Mesendoderm (in vitro differentiated cells): ENCODE results near the gene GPM6B.

ENCODE experiments used
- DNase-seq: peaks from one replicate; pipeline ENCODE4 v3.0.0; 2013
- H2AK5ac ChIP-seq: 2 replicates; pipeline ENCODE4 v1.6.1; 2013; ENCODE audit warnings: low read length, inconsistent platforms
- H2BK120ac ChIP-seq: 2 replicates; pipeline ENCODE4 v1.6.1; 2013; ENCODE audit warnings: low read depth, mild to moderate bottlenecking, low read length, moderate library complexity, mixed read lengths
- H2BK15ac ChIP-seq: replicated peaks from 2 replicates; pipeline ENCODE4 v1.6.1; 2013; ENCODE audit warnings: low read depth, mild to moderate bottlenecking, moderate library complexity
- H2BK5ac ChIP-seq: 2 replicates; pipeline ENCODE4 v1.6.1; 2013; ENCODE audit warnings: low read length, inconsistent platforms
- H3K18ac ChIP-seq: 2 replicates; pipeline ENCODE4 v1.6.1; 2013; ENCODE audit warnings: mild to moderate bottlenecking, low read length, mixed read lengths
- H3K23ac ChIP-seq: one replicate; pipeline ENCODE4 v1.6.1; 2013; ENCODE audit warnings: low read length
- H3K27ac ChIP-seq: 2 replicates; pipeline ENCODE4 v1.5.1; 2013; ENCODE audit warnings: low read depth, mild to moderate bottlenecking, inconsistent platforms, low read length, moderate library complexity
- H3K27me3 ChIP-seq: 2 replicates; pipeline ENCODE4 v1.6.1; 2013; ENCODE audit warnings: low read length, control low read depth, mild to moderate bottlenecking, inconsistent platforms; ENCODE audit not compliant: insufficient read depth, poor library complexity
- H3K36me3 ChIP-seq: 2 replicates; pipeline ENCODE4 v1.6.1; 2013; ENCODE audit warnings: low read length, inconsistent platforms; ENCODE audit not compliant: control insufficient read depth, insufficient read depth
- H3K4ac ChIP-seq: one replicate; pipeline ENCODE4 v1.6.1; 2013; ENCODE audit warnings: low read depth, mild to moderate bottlenecking, low read length, moderate library complexity
- H3K4me1 ChIP-seq: 2 replicates; pipeline ENCODE4 v1.6.1; 2013; ENCODE audit warnings: low read depth, low read length, inconsistent platforms; ENCODE audit not compliant: control insufficient read depth
- H3K4me2 ChIP-seq: 2 replicates; pipeline ENCODE4 v1.6.1; 2013; ENCODE audit warnings: low read length
- H3K4me3 ChIP-seq: 2 replicates; pipeline ENCODE4 v1.5.1; 2013; ENCODE audit warnings: mild to moderate bottlenecking, low read length
- H3K56ac ChIP-seq: one replicate; pipeline ENCODE4 v1.6.1; 2013; ENCODE audit warnings: low read length
- H3K79me1 ChIP-seq: 2 replicates; pipeline ENCODE4 v1.6.1; 2013; ENCODE audit warnings: low read length, inconsistent platforms
- H3K79me2 ChIP-seq: 2 replicates; pipeline ENCODE4 v1.6.1; 2013; ENCODE audit warnings: mild to moderate bottlenecking, low read length; ENCODE audit not compliant: control insufficient read depth, insufficient read depth
- H3K9ac ChIP-seq: 2 replicates; pipeline ENCODE4 v1.6.1; 2013; ENCODE audit warnings: low read length, inconsistent platforms
- H4K5ac ChIP-seq: one replicate; pipeline ENCODE4 v1.6.1; 2013; ENCODE audit warnings: low read length
- H4K8ac ChIP-seq: one replicate; pipeline ENCODE4 v1.6.1; 2013; ENCODE audit warnings: low read depth, mild to moderate bottlenecking, control low read depth, low read length, moderate library complexity
- WGBS: extraction: QIAGEN DNeasy Blood & Tissue Kit; methylation state at CpG from one replicate; pipeline ENCODE4 v1.1.7; 2013; ENCODE audit warnings: low lambda C conversion rate, missing lambda C conversion rate; ENCODE audit not compliant: insufficient coverage; ENCODE audit errors: extremely low coverage; 5-methylcytosine and 5-hydroxymethylcytosine counted together

Gene GPM6B

GRCh38 chrX:13747836-13748235, 69.1 kb downstream of the GPM6B start:
- H3K4me2 ChIP-seq: no peak overlapping the region
- H3K18ac ChIP-seq: no peak overlapping the region
- H2BK120ac ChIP-seq: no peak overlapping the region
- no peak overlapping the region for H3K4ac ChIP-seq
- H3K27ac ChIP-seq: no peak overlapping the region
- H3K79me1 ChIP-seq: no peaks in the 10 kb centered on the region
- DNase-seq: peak; percentile 51
- H3K36me3 ChIP-seq: no peaks in the 10 kb centered on the region
- H4K8ac ChIP-seq: no peak overlapping the region
- no peak overlapping the region for H3K9ac ChIP-seq
- no peak overlapping the region for H4K5ac ChIP-seq
- no peak overlapping the region for H2BK5ac ChIP-seq
- H3K4me1 ChIP-seq: no peaks in the 10 kb centered on the region
- no peaks in the 10 kb centered on the region for H3K27me3 ChIP-seq
- no peak overlapping the region for H2BK15ac ChIP-seq
- H3K79me2 ChIP-seq: no peaks in the 10 kb centered on the region
- H3K56ac ChIP-seq: no peak overlapping the region
- H2AK5ac ChIP-seq: no peak overlapping the region
- H3K4me3 ChIP-seq: no peak overlapping the region
- no peak overlapping the region for H3K23ac ChIP-seq
- WGBS: no CpG with 5 or more reads among the region's 2 CpGs

DNA sequence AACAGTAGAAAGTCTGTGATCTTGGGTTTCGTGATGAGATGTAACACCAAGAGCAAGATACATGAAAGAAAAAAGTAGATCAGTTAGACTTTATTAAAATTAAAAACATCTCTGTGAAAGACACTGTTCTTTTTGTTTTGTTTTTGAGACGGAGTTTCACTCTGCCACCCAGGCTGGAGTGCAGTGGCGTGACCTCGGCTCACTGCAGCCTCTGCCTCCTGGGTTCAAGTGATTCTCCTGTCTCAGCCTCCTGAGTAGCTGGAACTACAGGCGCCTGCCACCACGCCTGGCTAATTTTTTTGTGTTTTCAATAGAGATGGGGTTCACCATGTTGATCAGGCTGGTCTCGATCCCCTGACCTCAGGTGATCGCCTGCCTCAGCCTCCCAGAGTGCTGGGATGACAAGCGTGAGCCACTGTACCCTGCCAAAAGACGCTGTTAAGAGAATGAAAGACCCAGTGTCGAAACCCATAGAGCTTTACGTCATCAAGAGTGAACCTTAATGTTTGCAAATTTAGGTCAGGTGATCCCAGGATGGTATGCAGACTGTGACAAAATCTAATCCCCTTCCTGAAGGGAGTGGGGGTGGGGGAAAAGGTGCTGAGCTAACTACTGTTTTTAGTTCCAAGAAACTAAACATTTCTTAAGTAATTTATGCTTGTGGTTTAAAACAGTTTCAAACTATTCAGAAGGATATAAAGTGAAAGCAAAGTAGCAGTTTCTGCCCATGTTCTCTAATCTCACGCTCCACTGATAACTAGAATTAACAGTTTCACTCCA, 74.3 kb downstream of the GPM6B start:
- H4K8ac ChIP-seq: no peak overlapping the region
- no peaks in the 10 kb centered on the region for H3K4me1 ChIP-seq
- H4K5ac ChIP-seq: no peak overlapping the region
- no peak overlapping the region for H3K9ac ChIP-seq
- no peak overlapping the region for H3K4me2 ChIP-seq
- H2AK5ac ChIP-seq: no peak overlapping the region
- H3K79me2 ChIP-seq: no peaks in the 10 kb centered on the region
- H3K56ac ChIP-seq: no peak overlapping the region
- no peak overlapping the region for H2BK15ac ChIP-seq
- H3K27ac ChIP-seq: no peak overlapping the region
- WGBS: no CpG with 5 or more reads among the region's 13 CpGs
- H2BK5ac ChIP-seq: no peak overlapping the region
- no peak overlapping the region for H3K4ac ChIP-seq
- H3K36me3 ChIP-seq: no peaks in the 10 kb centered on the region
- H3K27me3 ChIP-seq: no peaks in the 10 kb centered on the region
- no peak overlapping the region for H3K18ac ChIP-seq
- peak; percentile 76 for DNase-seq
- no peak overlapping the region for H2BK120ac ChIP-seq
- H3K79me1 ChIP-seq: no peaks in the 10 kb centered on the region
- H3K23ac ChIP-seq: no peak overlapping the region
- H3K4me3 ChIP-seq: no peak overlapping the region

DNA sequence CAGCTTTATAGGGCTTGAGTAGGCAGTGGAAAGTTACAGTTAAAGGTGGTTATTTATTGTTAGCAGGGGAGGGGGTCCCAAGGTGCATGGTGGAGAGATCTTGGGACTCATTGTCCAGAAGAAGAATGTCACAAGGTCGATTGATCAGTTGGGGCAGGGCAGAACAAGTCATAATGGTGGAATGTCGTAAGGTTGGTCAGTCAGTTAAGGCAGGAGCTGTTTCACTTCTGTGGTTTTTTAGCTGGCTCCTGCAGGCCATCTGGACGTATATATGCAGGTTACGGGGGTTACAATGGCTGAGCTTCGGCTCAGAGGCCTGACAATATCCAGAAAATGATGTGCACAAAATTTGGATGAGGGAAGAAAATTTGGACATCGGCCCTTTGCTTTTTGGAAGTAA, 75.2 kb downstream of the GPM6B start:
- no peaks in the 10 kb centered on the region for H3K36me3 ChIP-seq
- WGBS: no CpG with 5 or more reads among the region's 6 CpGs
- no peaks in the 10 kb centered on the region for H3K79me2 ChIP-seq
- no peaks in the 10 kb centered on the region for H3K4me1 ChIP-seq
- no peak overlapping the region for H3K9ac ChIP-seq
- H3K4me2 ChIP-seq: no peak overlapping the region
- H3K79me1 ChIP-seq: no peaks in the 10 kb centered on the region
- no peak overlapping the region for H4K5ac ChIP-seq
- H3K18ac ChIP-seq: no peak overlapping the region
- no peak overlapping the region for H4K8ac ChIP-seq
- H2BK120ac ChIP-seq: no peak overlapping the region
- no peak overlapping the region for H2AK5ac ChIP-seq
- DNase-seq: no peak
- H3K27me3 ChIP-seq: no peaks in the 10 kb centered on the region
- H3K56ac ChIP-seq: no peak overlapping the region
- H3K4me3 ChIP-seq: no peak overlapping the region
- H3K23ac ChIP-seq: no peak overlapping the region
- no peak overlapping the region for H3K4ac ChIP-seq
- H3K27ac ChIP-seq: no peak overlapping the region
- no peak overlapping the region for H2BK15ac ChIP-seq
- H2BK5ac ChIP-seq: no peak overlapping the region

DNA sequence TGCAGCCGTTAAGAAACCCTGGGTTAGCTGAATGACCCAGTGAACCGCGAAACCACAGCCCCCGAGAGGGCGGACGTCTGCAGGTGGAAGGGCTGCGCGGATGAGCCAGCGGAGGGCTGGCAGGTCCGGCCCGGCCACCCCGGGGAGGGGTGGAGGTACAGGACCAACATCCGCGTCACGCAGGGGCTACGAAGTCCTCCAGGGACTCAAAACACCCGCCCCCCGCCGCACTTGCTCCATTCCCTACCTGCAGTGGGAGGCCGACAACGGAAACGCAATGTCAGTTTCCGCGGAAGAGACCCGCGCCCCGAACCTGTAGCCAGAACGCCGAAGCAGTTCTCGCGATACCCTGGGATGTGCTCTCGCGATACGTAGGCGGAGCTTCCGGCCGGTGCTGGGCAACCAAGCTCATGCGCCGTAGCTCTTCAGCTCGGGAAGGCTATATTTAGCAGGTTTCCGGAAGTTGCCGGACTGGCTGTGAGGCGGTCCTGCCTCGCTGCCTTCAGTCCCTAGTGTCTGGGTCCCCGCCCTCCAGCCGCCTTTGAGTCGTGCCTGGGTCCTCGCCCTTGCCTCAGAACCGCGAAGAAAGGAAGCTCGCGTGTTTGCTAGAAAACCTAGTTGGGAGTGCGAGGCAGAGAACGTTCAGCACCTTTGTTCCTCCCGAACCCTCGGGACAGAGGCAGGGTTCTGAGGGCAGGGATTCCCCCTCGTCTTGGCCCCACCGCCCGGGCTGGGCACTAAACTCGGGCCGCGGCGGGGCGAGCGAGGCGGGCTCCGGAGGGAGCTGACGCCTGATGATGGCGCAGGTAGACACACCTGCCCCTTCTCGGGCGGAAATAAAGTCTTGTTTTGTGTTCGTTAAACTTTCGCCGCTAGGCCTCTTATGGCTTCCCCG, 82.4 kb downstream of the GPM6B start, which contains the start of the genes OFD1 and TRAPPC2:
Gene OFD1, plus strand, starts transcription at position 471 of the 895 bp plus-strand sequence. Its CDS starts 324 bp downstream, at position 795.
Gene TRAPPC2, minus strand, starts transcription at position 343 of the 895 bp plus-strand sequence. CDS start 14,657 bp downstream, outside the sequence.
- peaks cover 9% of the 10 kb centered on the region for H3K79me2 ChIP-seq
- H3K36me3 ChIP-seq: no peaks in the 10 kb centered on the region
- H4K5ac ChIP-seq: no peak within 1 kb of the TSS
- H3K27ac ChIP-seq: peak within 1 kb of the TSS; percentile 92
- H2BK15ac ChIP-seq: no peak within 1 kb of the TSS
- peak within 1 kb of the TSS; percentile 82 for H3K4me3 ChIP-seq
- H4K8ac ChIP-seq: no peak within 1 kb of the TSS
- H3K23ac ChIP-seq: no peak within 1 kb of the TSS
- H3K4ac ChIP-seq: no peak within 1 kb of the TSS
- peak within 1 kb of the TSS; percentile 76 for H3K18ac ChIP-seq
- peak within 1 kb of the TSS; percentile 92 for H3K56ac ChIP-seq
- peak within 1 kb of the TSS; percentile 35 for H3K4me2 ChIP-seq
- H3K9ac ChIP-seq: peak within 1 kb of the TSS; percentile 81
- no peak within 1 kb of the TSS for H2BK5ac ChIP-seq
- no peaks in the 10 kb centered on the region for H3K4me1 ChIP-seq
- H3K79me1 ChIP-seq: no peaks in the 10 kb centered on the region
- peak; percentile 97 for DNase-seq
- H2BK120ac ChIP-seq: no peak within 1 kb of the TSS
- H3K27me3 ChIP-seq: no peaks in the 10 kb centered on the region
- H2AK5ac ChIP-seq: no peak within 1 kb of the TSS
- WGBS: no CpG with 5 or more reads among the region's 75 CpGs

- H3K18ac ChIP-seq: no peak overlapping the region
- no peaks in the 10 kb centered on the region for H3K27me3 ChIP-seq
- H4K5ac ChIP-seq: no peak overlapping the region
- no CpG with 5 or more reads among the region's 4 CpGs for WGBS
- no peak overlapping the region for H2BK120ac ChIP-seq
- H4K8ac ChIP-seq: no peak overlapping the region
- H3K79me1 ChIP-seq: no peaks in the 10 kb centered on the region
- DNase-seq: no peak
- no peak overlapping the region for H3K4ac ChIP-seq
- H2AK5ac ChIP-seq: no peak overlapping the region
- H2BK5ac ChIP-seq: no peak overlapping the region
- no peak overlapping the region for H2BK15ac ChIP-seq
- H3K79me2 ChIP-seq: peaks cover 9% of the 10 kb centered on the region
- no peaks in the 10 kb centered on the region for H3K4me1 ChIP-seq
- peak overlapping the region; percentile 77 for H3K9ac ChIP-seq
- H3K23ac ChIP-seq: no peak overlapping the region
- no peaks in the 10 kb centered on the region for H3K36me3 ChIP-seq
- H3K4me2 ChIP-seq: peak overlapping the region; percentile 35
- H3K4me3 ChIP-seq: no peak overlapping the region
- no peak overlapping the region for H3K27ac ChIP-seq
- H3K56ac ChIP-seq: peak overlapping the region; percentile 79
These were observed 83.4 kb downstream of the GPM6B start for GRCh38 chrX:13733506-13733905.
